Endometrium (tissue), 2 donors: ENCODE results near the gene HCRTR1.

Experiments used
- FAIRE-seq: peaks from 2 replicates; lab custom pipeline; 2012; peaks lifted over from hg19 to GRCh38; lab: Jason Lieb, UNC
- donor health status: control.
- donor health status: control.

HCRTR1 gene

GRCh38 chr1:31626223-31627207 is 9.0 kb downstream of the HCRTR1 start:
- FAIRE-seq, result no peak

- FAIRE-seq, result no peak
These were observed 9.9 kb downstream of the HCRTR1 start for GRCh38 chr1:31627301-31627929.

GRCh38 chr1:31627930-31628559 is 10.6 kb downstream of the HCRTR1 start:
- FAIRE-seq, result no peak

- no peak for FAIRE-seq
These were observed 11.6 kb downstream of the HCRTR1 start for GRCh38 chr1:31628931-31629556.

GRCh38 chr1:31632649-31633048 is 15.2 kb downstream of the HCRTR1 start:
- no peak for FAIRE-seq

- no peak for FAIRE-seq
These were observed 15.6 kb downstream of the HCRTR1 start for GRCh38 chr1:31633117-31633516.

GRCh38 chr1:31637915-31638673 is 20.6 kb downstream of the HCRTR1 start:
- FAIRE-seq, result no peak

GRCh38 chr1:31639543-31639942 is 22.1 kb downstream of the HCRTR1 start:
- FAIRE-seq, result no peak

GRCh38 chr1:31640179-31640578 is 22.7 kb downstream of the HCRTR1 start:
- no peak for FAIRE-seq

- FAIRE-seq, result no peak
These were observed 23.5 kb downstream of the HCRTR1 start for GRCh38 chr1:31640964-31641363.

GRCh38 chr1:31642366-31642765 is 24.9 kb downstream of the HCRTR1 start:
- no peak for FAIRE-seq

- no peak for FAIRE-seq
These were observed 25.4 kb downstream of the HCRTR1 start for GRCh38 chr1:31642897-31643296.

GRCh38 chr1:31643976-31644559 is 26.6 kb downstream of the HCRTR1 start:
- FAIRE-seq, result no peak

- FAIRE-seq, result peak; percentile 96
These were observed 27.2 kb downstream of the HCRTR1 start, which contains the start of gene PEF1 for GRCh38 chr1:31644560-31645273. Gene PEF1, minus strand, starts transcription at chr1:31644876. Its CDS starts 12 bp downstream, at chr1:31644864.

- no peak for FAIRE-seq
These were observed 27.7 kb downstream of the HCRTR1 start for GRCh38 chr1:31645274-31645568.

GRCh38 chr1:31646259-31646960 is 28.9 kb downstream of the HCRTR1 start:
- FAIRE-seq, result no peak

- no peak for FAIRE-seq
These were observed 29.6 kb downstream of the HCRTR1 start for GRCh38 chr1:31647106-31647505.

GRCh38 chr1:31648190-31648589 is 30.7 kb downstream of the HCRTR1 start:
- no peak for FAIRE-seq

- FAIRE-seq, result no peak
These were observed 31.3 kb downstream of the HCRTR1 start for GRCh38 chr1:31648641-31649357.
